ENCODE data around the gene TMPRSS2. TPM values are rescaled to one million over a fixed set of nuclear protein-coding genes. Genes with fewer than 3 reads are reported as not detected.

The TMPRSS2 gene
- total RNA-seq, 4 donors from 2014 or later: 0.19 to 5.0 (median 0.62) TPM; not detected in 1

DNA sequence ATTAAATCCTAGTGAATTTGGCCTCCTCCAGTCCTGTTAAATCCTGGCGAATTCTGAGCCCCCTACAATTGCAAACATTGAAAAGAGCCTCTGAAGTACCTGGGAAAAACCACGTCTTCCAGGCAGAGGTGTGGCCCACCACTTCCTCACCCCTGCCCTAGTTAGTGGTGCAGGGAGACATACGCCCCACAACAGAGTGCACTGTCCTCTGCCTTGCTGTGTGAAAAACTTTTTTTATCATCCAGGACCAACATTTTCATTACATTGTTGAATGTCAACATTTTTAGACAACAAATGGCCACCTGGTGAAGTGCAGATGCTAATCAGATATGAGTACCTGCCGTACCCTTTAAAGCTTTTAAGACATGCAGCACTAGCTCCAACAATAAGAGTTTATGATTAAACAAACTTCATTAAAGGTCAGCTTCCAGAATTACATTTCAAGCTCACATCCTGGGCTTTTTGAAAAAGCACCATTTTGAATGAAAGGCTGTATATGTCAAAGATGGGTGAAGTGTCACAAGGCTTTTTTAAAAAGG, 13.6 kb upstream of the TMPRSS2 start:
- Histone ChIP-seq H3K27ac (no peak overlapping the region), H3K27me3 (peaks cover 31% of the 10 kb centered on the region), H3K9me3 (peaks cover 0 to 13% (median 0%) of the 10 kb centered on the region in 3 donors), H3K4me1 (no peaks in the 10 kb centered on the region), H3K36me3 (no peaks in the 10 kb centered on the region), H3K4me3 (no peak overlapping the region)
- 54 to 74% methylated on average over 4 of the region's 4 CpGs for WGBS, 2 donors (ENCODE audit: low coverage in 1 of 2)
- ATAC-seq: no peak
- TF ChIP-seq EP300 (IDR thresholded peaks at IDR 0.05) (no peak), POLR2AphosphoS5 (IDR thresholded peaks at IDR 0.05) (no peak), POLR2A (IDR thresholded peaks at IDR 0.05) (no peak)
- TF ChIP-seq, protein P1, sequence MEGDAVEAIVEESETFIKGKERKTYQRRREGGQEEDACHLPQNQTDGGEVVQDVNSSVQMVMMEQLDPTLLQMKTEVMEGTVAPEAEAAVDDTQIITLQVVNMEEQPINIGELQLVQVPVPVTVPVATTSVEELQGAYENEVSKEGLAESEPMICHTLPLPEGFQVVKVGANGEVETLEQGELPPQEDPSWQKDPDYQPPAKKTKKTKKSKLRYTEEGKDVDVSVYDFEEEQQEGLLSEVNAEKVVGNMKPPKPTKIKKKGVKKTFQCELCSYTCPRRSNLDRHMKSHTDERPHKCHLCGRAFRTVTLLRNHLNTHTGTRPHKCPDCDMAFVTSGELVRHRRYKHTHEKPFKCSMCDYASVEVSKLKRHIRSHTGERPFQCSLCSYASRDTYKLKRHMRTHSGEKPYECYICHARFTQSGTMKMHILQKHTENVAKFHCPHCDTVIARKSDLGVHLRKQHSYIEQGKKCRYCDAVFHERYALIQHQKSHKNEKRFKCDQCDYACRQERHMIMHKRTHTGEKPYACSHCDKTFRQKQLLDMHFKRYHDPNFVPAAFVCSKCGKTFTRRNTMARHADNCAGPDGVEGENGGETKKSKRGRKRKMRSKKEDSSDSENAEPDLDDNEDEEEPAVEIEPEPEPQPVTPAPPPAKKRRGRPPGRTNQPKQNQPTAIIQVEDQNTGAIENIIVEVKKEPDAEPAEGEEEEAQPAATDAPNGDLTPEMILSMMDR (IDR thresholded peaks at IDR 0.05): no peak

- TF ChIP-seq EP300 (IDR thresholded peaks at IDR 0.05) (no peak), POLR2A (IDR thresholded peaks at IDR 0.05) (no peak), POLR2AphosphoS5 (IDR thresholded peaks at IDR 0.05) (no peak)
- TF ChIP-seq, protein P1 (IDR thresholded peaks at IDR 0.05): no peak
- 17 to 43% methylated on average over 1 of the region's 5 CpGs for WGBS, 2 donors (ENCODE audit: low coverage in 1 of 2)
- Histone ChIP-seq H3K36me3 (no peaks in the 10 kb centered on the region), H3K27ac (no peak overlapping the region), H3K4me1 (no peaks in the 10 kb centered on the region), H3K4me3 (no peak overlapping the region), H3K9me3 (peaks cover 0 to 20% (median 0%) of the 10 kb centered on the region in 3 donors), H3K27me3 (peaks cover 25% of the 10 kb centered on the region)
- ATAC-seq: no peak
Observed at GRCh38 chr21:41520560-41521442, 12.8 kb upstream of the TMPRSS2 start.

- WGBS, 2 donors (ENCODE audit: low coverage in 1 of 2): 79 to 81% methylated on average over 6 to 9 of the region's 9 CpGs
- no peak overlapping the region for H3K4me3 ChIP-seq
- no peaks in the 10 kb centered on the region for H3K4me1 ChIP-seq
- no peak for TF ChIP-seq POLR2AphosphoS5 (IDR thresholded peaks at IDR 0.05)
- TF ChIP-seq, protein P1 (IDR thresholded peaks at IDR 0.05): no peak
- TF ChIP-seq EP300 (IDR thresholded peaks at IDR 0.05): no peak
- no peak for TF ChIP-seq POLR2A (IDR thresholded peaks at IDR 0.05)
- peaks cover 19% of the 10 kb centered on the region for H3K27me3 ChIP-seq
- no peaks in the 10 kb centered on the region for H3K36me3 ChIP-seq
- H3K9me3 ChIP-seq: peaks cover 0 to 20% (median 0%) of the 10 kb centered on the region in 3 donors
- no peak for ATAC-seq
- H3K27ac ChIP-seq: no peak overlapping the region
Observed at GRCh38 chr21:41519806-41520559, 12.0 kb upstream of the TMPRSS2 start.

- Histone ChIP-seq H3K36me3 (no peaks in the 10 kb centered on the region), H3K27me3 (peaks cover 10% of the 10 kb centered on the region), H3K27ac (no peak overlapping the region), H3K4me3 (no peak overlapping the region), H3K4me1 (no peaks in the 10 kb centered on the region), H3K9me3 (peaks cover 0 to 20% (median 0%) of the 10 kb centered on the region in 3 donors)
- TF ChIP-seq POLR2A (IDR thresholded peaks at IDR 0.05) (no peak), EP300 (IDR thresholded peaks at IDR 0.05) (no peak), POLR2AphosphoS5 (IDR thresholded peaks at IDR 0.05) (no peak)
- TF ChIP-seq, protein P1 (IDR thresholded peaks at IDR 0.05): no peak
- WGBS, 2 donors (ENCODE audit: low coverage in 1 of 2): 90 to 94% methylated on average over 3 to 4 of the region's 4 CpGs
- no peak for ATAC-seq
Observed at GRCh38 chr21:41518757-41519156, 10.8 kb upstream of the TMPRSS2 start.

Data from gastroesophageal sphincter (tissue), 4 donors.